Measurements from ENCODE around the gene SLMAP.

The SLMAP gene

DNA sequence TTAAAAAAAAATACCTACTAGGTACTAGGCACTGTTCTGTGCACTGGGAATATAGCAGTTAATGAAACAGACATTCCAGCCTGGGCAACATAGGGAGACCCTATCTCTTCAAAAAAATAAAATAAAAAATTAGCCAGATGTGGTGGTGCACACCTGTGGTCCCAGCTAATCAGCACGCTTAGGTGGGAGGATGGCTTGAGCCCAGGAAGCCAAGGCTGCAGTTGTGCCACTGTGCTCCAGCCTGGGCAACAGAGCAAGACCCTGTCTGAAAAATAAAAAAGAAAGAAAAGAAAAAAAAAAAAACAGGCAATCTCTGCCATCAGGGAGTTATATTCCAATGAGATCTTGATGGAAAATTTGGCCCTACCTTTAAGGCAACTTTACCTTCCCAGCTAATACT, 137.0 kb downstream of the SLMAP start:
- DNase-seq (ENCODE audit: low spot score), result no peak

GRCh38 chr3:57893668-57894067, 137.6 kb downstream of the SLMAP start:
- no peak for DNase-seq (ENCODE audit: low spot score)

DNA sequence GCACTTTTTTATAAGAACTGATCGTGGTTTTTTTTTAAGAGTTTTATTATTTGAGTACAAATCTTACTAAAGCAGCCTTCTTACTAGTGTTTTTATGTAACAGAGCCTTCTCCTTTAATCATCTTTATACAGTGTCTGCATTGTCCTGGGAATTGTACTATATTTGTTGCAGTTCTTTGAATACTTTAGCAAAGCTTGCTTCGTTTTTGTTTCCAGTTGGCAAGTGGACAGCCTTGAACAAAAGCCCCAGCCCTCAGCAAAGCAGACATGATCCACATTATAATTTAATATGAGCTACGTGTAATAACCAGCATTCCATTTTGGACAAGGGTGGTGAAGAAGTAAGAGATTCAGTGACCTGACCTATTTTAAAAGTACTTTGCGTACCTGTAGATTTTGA, 139.9 kb downstream of the SLMAP start:
- no peak for DNase-seq (ENCODE audit: low spot score)

DNA sequence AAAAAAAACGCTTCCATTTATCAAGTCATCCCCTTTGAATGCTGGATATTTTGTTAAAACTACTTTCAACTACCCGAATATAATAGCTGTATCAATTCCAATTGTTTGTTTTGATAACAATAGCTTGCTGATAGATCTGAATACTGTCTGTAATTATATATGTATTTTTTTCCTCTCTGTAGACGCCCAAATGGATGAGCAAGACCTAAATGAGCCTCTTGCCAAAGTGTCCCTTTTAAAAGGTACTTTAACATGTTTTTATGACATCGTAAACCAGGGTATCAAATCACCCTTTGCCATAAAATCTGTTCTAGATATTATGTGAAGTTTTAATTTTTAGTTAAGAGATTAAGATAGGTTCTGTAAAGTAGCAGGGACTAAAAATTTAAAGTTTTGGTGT, 140.6 kb downstream of the SLMAP start:
- no peak for DNase-seq (ENCODE audit: low spot score)

GRCh38 chr3:57900786-57901185, 144.7 kb downstream of the SLMAP start:
- no peak for DNase-seq (ENCODE audit: low spot score)

- no peak for DNase-seq (ENCODE audit: low spot score)
These were observed 147.2 kb downstream of the SLMAP start for GRCh38 chr3:57903124-57903890.

- no peak for DNase-seq (ENCODE audit: low spot score)
These were observed 154.9 kb downstream of the SLMAP start for GRCh38 chr3:57910990-57911389.

DNA sequence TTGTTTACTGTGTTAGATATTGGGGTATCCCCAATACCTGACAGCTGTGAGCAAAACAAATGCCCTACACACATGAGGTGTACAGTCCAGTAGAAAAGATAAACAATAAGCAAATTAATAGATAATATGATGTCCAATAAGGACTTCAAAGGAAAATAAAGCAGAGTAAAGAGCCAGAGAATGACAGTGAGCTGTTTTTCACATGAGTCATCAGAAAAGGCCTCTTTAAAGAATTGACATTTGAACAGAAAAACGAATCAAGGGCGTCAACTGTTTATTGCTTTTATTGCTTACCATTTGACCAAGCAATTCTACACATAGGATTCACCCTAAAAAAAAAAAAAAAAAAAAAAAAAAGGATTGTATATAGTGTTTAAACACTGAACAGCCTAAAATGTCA, 155.5 kb downstream of the SLMAP start:
- DNase-seq (ENCODE audit: low spot score), result no peak

- DNase-seq (ENCODE audit: low spot score), result peak; percentile 22
These were observed 161.5 kb downstream of the SLMAP start for GRCh38 chr3:57917601-57918000.

DNA sequence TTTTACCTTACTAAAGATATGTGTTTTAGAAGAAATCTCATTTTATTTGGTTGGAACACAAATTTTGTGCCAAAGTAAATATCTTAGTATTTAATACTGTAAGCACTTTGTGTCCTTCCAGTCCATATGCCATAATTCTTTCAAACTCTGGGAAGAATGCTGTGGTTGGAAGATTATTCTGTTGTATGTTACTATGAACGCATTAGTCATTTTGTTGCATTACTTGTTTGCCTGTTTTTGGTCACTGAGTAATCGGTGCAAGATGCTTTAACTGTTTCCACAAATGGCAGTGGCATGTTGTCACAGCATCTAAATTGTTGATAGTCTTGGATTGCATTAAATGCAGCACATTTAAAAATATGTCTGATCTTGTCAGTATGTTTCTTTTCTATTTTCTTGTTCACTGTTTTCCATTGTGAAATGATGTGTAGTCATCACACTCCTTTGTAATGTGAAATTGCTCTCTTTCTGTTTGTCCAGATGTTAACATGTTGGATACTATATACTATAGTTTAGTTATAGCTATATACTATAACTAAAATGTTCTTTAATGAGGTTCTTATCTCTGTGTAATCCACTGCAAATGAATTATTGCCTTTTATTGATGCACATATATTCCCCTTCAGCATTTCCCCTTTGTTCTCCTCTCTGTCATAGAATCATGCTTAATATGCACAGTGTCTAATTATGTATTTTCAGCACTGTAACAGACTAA, 162.2 kb downstream of the SLMAP start:
- DNase-seq (ENCODE audit: low spot score), result peak; percentile 86

- no peak for DNase-seq (ENCODE audit: low spot score)
These were observed 163.9 kb downstream of the SLMAP start for GRCh38 chr3:57919987-57920386.

DNA sequence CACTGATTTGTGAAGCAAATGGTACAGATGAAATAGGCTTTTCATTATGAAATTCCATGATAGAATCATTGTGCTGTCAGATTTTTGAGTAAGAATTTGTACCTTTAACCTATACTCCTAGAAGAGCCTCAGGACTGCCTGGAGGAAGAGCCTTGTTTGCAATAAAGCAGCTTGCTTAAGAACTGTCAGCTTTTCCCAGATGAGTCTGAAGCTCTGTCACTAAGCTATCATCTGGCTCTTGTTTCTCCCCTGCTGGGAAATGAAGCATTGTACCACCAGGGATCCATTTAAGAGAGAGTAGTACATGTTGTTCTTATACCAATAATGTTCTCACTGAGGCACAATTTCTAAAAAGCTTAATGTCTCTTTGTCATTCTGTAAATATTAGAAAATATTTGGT, 167.0 kb downstream of the SLMAP start:
- DNase-seq (ENCODE audit: low spot score), result no peak

GRCh38 chr3:57923752-57924151, 167.6 kb downstream of the SLMAP start:
- DNase-seq (ENCODE audit: low spot score), result no peak

DNA sequence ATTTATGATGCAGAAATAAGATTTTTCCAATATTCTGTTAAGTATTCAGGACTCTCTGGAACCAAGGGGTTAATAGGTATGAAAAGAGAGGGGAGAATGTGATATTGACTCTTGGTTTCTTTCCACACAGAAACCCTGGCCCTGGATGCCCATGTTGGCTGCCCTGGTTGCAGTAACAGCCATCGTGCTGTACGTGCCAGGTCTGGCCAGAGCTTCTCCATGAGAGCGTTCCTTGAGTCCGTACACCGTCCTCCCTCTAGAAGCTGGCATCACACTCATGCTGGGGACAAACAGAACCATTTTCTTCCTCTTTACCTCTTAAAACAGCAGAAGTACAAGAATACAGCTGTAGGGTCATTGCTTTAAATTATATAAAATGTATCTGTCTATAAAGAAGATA, 171.1 kb downstream of the SLMAP start:
- DNase-seq (ENCODE audit: low spot score), result no peak

GRCh38 chr3:57927916-57928315, 171.8 kb downstream of the SLMAP start:
- peak; percentile 56 for DNase-seq (ENCODE audit: low spot score)

- no peak for DNase-seq (ENCODE audit: low spot score)
These were observed 172.4 kb downstream of the SLMAP start for GRCh38 chr3:57928511-57928910.

- DNase-seq (ENCODE audit: low spot score), result no peak
These were observed 173.9 kb downstream of the SLMAP start for GRCh38 chr3:57929988-57930387.

- DNase-seq (ENCODE audit: low spot score), result no peak
These were observed 177.5 kb downstream of the SLMAP start for GRCh38 chr3:57933602-57934001.

- DNase-seq (ENCODE audit: low spot score), result no peak
These were observed 178.3 kb downstream of the SLMAP start for GRCh38 chr3:57934373-57934772.

- no peak for DNase-seq (ENCODE audit: low spot score)
These were observed 179.4 kb downstream of the SLMAP start for GRCh38 chr3:57935539-57935938.

DNA sequence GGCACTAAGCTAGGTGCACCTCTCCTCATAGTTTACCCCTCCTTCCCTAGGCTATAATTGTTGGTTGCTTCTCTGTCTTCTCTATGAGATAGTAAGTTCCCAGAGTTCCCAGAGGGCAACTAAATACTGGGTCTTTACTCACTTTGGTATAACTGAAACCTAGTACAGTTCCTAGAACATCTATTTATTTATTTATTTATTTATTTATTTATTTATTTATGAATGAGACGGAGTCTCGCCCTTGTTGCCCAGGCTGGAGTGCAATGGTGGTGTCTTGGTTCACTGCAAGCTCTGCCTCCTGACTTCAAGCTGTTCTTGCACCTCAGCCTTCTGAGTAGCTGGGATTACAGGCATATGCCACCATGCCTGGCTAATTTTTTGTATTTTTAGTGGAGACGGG, 181.0 kb downstream of the SLMAP start:
- DNase-seq (ENCODE audit: low spot score), result no peak

DNA sequence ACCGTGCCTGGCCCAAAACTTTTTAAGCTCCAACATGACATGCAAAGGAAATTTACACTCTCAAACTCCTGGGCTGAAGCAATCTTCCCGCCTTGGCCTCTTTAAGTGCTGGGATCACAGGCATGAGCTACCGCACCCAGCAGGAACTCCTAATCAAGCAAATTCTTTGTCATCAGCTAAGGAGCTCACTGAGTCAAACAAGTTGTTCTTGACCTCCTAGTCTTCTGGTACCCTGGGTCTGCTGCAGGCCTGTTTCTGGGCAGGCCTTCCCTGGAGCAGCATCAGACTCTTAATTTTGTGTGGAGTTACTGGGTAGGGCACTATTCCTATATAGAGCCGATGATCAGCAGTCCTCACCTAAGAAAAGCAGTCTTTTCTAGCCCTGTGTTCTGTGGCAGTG, 183.7 kb downstream of the SLMAP start:
- no peak for DNase-seq (ENCODE audit: low spot score)

DNA sequence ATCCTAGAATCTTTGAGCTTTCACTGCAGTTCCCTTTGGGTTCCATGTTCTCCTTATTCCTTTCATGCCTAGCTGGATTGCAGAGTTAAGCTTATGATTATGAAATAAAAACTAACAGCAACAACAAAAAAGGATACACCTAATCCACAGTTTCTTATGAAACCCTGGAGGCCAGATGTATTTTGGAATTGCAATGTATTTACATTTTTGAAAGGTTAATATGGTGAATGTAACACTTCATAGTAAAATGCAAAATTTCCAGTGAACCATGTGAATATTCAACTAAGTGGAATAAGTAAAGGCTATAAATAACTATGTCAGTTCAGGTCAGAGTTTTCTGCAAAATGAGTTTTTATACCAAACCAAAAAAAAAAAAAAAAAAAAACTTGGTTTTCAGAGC, 186.3 kb downstream of the SLMAP start:
- DNase-seq (ENCODE audit: low spot score), result no peak

DNA sequence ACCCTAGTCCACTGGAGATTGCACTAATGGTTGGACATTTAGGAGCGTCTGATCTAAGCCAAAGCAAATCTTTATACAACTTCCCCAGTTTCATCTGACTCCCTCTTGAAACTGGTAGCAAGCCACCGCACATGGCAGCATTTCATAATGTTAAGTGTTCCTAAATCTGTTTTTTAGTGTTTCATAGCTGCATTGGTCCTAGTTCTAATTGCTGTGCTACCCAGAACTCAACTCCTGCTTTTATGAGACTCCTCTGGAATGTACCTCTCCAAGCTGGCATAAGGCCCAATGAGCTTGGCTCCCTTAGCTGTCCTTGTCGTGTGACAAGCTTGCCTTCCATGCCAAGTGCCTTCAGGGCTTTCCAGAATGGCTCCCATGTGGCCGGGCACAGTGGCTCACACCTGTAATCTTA, 186.8 kb downstream of the SLMAP start:
- peak; percentile 35 for DNase-seq (ENCODE audit: low spot score)
